Astrocyte (in vitro differentiated cells and primary cell): Measurements from ENCODE around the gene UBE2E2. TPM values are rescaled to one million over a fixed set of nuclear protein-coding genes. Genes with fewer than 3 reads are reported as not detected.

ENCODE experiments used
- DNase-seq: peaks from one replicate; pipeline ENCODE4 v3.0.0-alpha.2; 2010; ENCODE audit warnings: low read depth
- FAIRE-seq: peaks from 2 replicates; lab custom pipeline; 2011; peaks lifted over from hg19 to GRCh38; lab: Jason Lieb, UNC
- H2AFZ ChIP-seq: 2 replicates; pipeline ENCODE4 v1.6.0; 2012; ENCODE audit warnings: low read depth, low read length, inconsistent platforms
- H3K27ac ChIP-seq: 2 replicates; pipeline ENCODE4 v1.5.1; 2011; ENCODE audit warnings: low read depth, low read length, inconsistent platforms
- H3K27me3 ChIP-seq: 2 replicates; pipeline ENCODE4 v1.6.0; 2011; ENCODE audit warnings: low read length, inconsistent platforms; ENCODE audit not compliant: insufficient read depth
- H3K36me3 ChIP-seq: 2 replicates; pipeline ENCODE4 v1.5.1; 2011; ENCODE audit warnings: low read length, inconsistent platforms; ENCODE audit not compliant: insufficient read depth
- H3K4me1 ChIP-seq: 2 replicates; pipeline ENCODE4 v1.5.1; 2011; ENCODE audit warnings: low read length, inconsistent platforms; ENCODE audit not compliant: insufficient read depth
- H3K4me2 ChIP-seq: 2 replicates; pipeline ENCODE4 v1.6.0; 2012; ENCODE audit warnings: low read length, inconsistent platforms
- H3K4me3 ChIP-seq: 2 replicates; pipeline ENCODE4 v1.5.1; 2011; ENCODE audit warnings: low read depth, mild to moderate bottlenecking, low read length, inconsistent platforms; ENCODE audit not compliant: insufficient read depth
- H3K79me2 ChIP-seq: 2 replicates; pipeline ENCODE4 v1.6.0; 2012; ENCODE audit warnings: mild to moderate bottlenecking, low read length, inconsistent platforms; ENCODE audit not compliant: insufficient read depth
- H3K9ac ChIP-seq: 2 replicates; pipeline ENCODE4 v1.6.0; 2012; ENCODE audit warnings: mild to moderate bottlenecking, low read length, inconsistent platforms
- H3K9me3 ChIP-seq: 2 replicates; pipeline ENCODE4 v1.5.1; 2012; ENCODE audit warnings: low read depth, mild to moderate bottlenecking, low read length, inconsistent platforms; ENCODE audit not compliant: insufficient read depth
- H4K20me1 ChIP-seq: 2 replicates; pipeline ENCODE4 v1.6.0; 2012; ENCODE audit warnings: low read length, inconsistent platforms; ENCODE audit not compliant: insufficient read depth
- H3K27ac Mint-ChIP-seq: one replicate; pipeline ENCODE4 v1.8.0; 2021; ENCODE audit warnings: mild to moderate bottlenecking, mixed read lengths; ENCODE audit not compliant: unreplicated experiment
- H3K27me3 Mint-ChIP-seq: one replicate; pipeline ENCODE4 v1.8.0; 2021; ENCODE audit warnings: low read depth, mixed read lengths; ENCODE audit not compliant: unreplicated experiment
- H3K36me3 Mint-ChIP-seq: one replicate; pipeline ENCODE4 v1.8.0; 2021; ENCODE audit warnings: low read depth, mixed read lengths; ENCODE audit not compliant: unreplicated experiment
- H3K4me1 Mint-ChIP-seq: one replicate; pipeline ENCODE4 v1.8.0; 2021; ENCODE audit warnings: low read depth, mixed read lengths; ENCODE audit not compliant: unreplicated experiment
- H3K4me3 Mint-ChIP-seq: one replicate; pipeline ENCODE4 v1.8.0; 2021; ENCODE audit warnings: mild to moderate bottlenecking, moderate library complexity, mixed read lengths; ENCODE audit not compliant: unreplicated experiment
- H3K9me3 Mint-ChIP-seq: one replicate; pipeline ENCODE4 v1.8.0; 2021; ENCODE audit warnings: mild to moderate bottlenecking, mixed read lengths; ENCODE audit not compliant: unreplicated experiment
- CTCF ChIP-seq: IDR thresholded peaks from 2 replicates; pipeline ENCODE4 v1.5.1; 2011; ENCODE audit warnings: low read depth, mild to moderate bottlenecking, inconsistent platforms, low read length, moderate library complexity; ENCODE audit not compliant: insufficient read depth
- EZH2 ChIP-seq: IDR thresholded peaks from 2 replicates; pipeline ENCODE4 v1.6.1; 2012; ENCODE audit warnings: mild to moderate bottlenecking, low read length, inconsistent platforms; ENCODE audit not compliant: insufficient read depth
- total RNA-seq: library from RNA; stranded (reverse); gene quantifications from 2 replicates; pipeline ENCODE4 v1.2.1, GENCODE V29; 2021

UBE2E2 gene
- total RNA-seq, 1 donor from 2014 or later: 89.8 TPM

DNA sequence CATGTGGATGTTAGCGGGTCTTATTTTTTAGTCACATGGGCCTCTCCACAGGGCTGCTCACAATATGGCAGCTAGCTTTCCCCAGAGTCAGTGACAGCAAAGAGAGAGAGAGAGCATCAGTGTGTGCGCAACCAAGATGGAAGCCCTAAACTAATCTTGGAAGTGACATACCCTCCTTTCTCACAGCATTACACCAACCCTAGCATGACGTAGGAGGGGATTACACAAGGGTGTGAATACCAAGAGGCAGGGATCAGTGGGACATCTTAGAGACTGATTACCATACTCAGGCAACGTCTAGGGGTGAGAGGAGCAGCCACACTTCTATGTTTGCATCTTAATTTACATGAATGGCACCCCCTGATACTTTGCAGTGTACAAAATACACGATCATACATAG is 3.5 kb upstream of the UBE2E2 start:
- Histone ChIP-seq H3K79me2 (peaks cover 14% of the 10 kb centered on the region), H3K9me3 (no peaks in the 10 kb centered on the region), H3K27ac (no peak overlapping the region), H3K4me3 (no peak overlapping the region), H3K9ac (no peak overlapping the region), H2AFZ (no peak overlapping the region), H3K36me3 (no peaks in the 10 kb centered on the region), H3K4me1 (peaks cover 5% of the 10 kb centered on the region), H3K27me3 (peaks cover 9% of the 10 kb centered on the region), H4K20me1 (peaks cover 4% of the 10 kb centered on the region), H3K4me2 (no peak overlapping the region)
- DNase-seq: no peak
- Mint-ChIP-seq H3K4me1 (peaks cover 6% of the 10 kb centered on the region), H3K4me3 (no peak overlapping the region), H3K27ac (no peak overlapping the region), H3K9me3 (no peaks in the 10 kb centered on the region), H3K27me3 (peaks cover 24% of the 10 kb centered on the region), H3K36me3 (no peaks in the 10 kb centered on the region)
- no peak for FAIRE-seq
- TF ChIP-seq EZH2 (no peak), CTCF (no peak)

GRCh38 chr3:23201154-23201838 is 1.8 kb upstream of the UBE2E2 start:
- Mint-ChIP-seq H3K4me3 (peak overlapping the region; percentile 69), H3K27me3 (peaks cover 12% of the 10 kb centered on the region), H3K36me3 (no peaks in the 10 kb centered on the region), H3K27ac (no peak overlapping the region), H3K9me3 (no peaks in the 10 kb centered on the region), H3K4me1 (peaks cover 9% of the 10 kb centered on the region)
- no peak overlapping the region for H3K27ac ChIP-seq
- H3K36me3 ChIP-seq: no peaks in the 10 kb centered on the region
- TF ChIP-seq EZH2: no peak
- no peak for TF ChIP-seq CTCF
- FAIRE-seq (no peak), DNase-seq (no peak)
- no peak overlapping the region for H3K9ac ChIP-seq
- no peak overlapping the region for H2AFZ ChIP-seq
- peaks cover 31% of the 10 kb centered on the region for H3K79me2 ChIP-seq
- peaks cover 5% of the 10 kb centered on the region for H3K4me1 ChIP-seq
- H4K20me1 ChIP-seq: peaks cover 19% of the 10 kb centered on the region
- no peak overlapping the region for H3K4me3 ChIP-seq
- peaks cover 3% of the 10 kb centered on the region for H3K27me3 ChIP-seq
- H3K9me3 ChIP-seq: no peaks in the 10 kb centered on the region
- no peak overlapping the region for H3K4me2 ChIP-seq
